ENCODE results near the gene DAPK2. TPM values are rescaled to one million over a fixed set of nuclear protein-coding genes. Genes with fewer than 3 reads are reported as not detected.

The DAPK2 gene
- total RNA-seq, 1 experiment from 2014 or later = 1.4 TPM

DNA sequence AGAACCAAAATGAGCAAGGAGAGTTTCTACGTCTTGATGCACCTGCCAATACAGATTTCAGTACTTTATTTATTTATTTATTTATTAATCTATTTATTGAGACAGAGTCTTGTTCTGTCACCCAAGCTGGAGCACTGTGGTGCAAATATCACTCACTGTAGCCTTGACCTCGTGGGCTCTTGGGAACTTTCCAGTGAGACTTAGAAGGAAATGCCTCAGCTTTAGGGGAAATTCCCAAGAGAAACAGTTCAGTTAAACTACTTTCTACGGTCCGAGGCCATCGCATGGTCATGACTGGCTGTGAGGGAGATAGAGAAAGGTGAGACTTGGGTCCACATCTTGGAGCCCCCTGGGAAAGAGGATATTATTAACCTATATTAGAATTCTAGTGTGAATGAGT, 165.5 kb downstream of the DAPK2 start:
- TF ChIP-seq, protein P1, sequence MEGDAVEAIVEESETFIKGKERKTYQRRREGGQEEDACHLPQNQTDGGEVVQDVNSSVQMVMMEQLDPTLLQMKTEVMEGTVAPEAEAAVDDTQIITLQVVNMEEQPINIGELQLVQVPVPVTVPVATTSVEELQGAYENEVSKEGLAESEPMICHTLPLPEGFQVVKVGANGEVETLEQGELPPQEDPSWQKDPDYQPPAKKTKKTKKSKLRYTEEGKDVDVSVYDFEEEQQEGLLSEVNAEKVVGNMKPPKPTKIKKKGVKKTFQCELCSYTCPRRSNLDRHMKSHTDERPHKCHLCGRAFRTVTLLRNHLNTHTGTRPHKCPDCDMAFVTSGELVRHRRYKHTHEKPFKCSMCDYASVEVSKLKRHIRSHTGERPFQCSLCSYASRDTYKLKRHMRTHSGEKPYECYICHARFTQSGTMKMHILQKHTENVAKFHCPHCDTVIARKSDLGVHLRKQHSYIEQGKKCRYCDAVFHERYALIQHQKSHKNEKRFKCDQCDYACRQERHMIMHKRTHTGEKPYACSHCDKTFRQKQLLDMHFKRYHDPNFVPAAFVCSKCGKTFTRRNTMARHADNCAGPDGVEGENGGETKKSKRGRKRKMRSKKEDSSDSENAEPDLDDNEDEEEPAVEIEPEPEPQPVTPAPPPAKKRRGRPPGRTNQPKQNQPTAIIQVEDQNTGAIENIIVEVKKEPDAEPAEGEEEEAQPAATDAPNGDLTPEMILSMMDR (IDR thresholded peaks at IDR 0.05; ENCODE audit: insufficient read depth in 1 of 2, low read depth in 1 of 2, low read length in 1 of 2, severe bottlenecking in 1 of 2, unreplicated experiment in 1 of 2) = no peak
- Histone ChIP-seq H3K9me3 (no peaks in the 10 kb centered on the region), H3K4me3 (ENCODE audit: low read depth, low read length) (no peak overlapping the region), H3K27me3 (replicated peaks; ENCODE audit: control insufficient read depth, insufficient read depth, low read length) (no peaks in the 10 kb centered on the region; the same call in 1 of the 2 replicates), H3K36me3 (ENCODE audit: control insufficient read depth, insufficient read depth, low read length) (no peaks in the 10 kb centered on the region), H3K4me1 (no peaks in the 10 kb centered on the region)
- intact Hi-C loops (cut with micrococcal nuclease; ENCODE audit: unreplicated experiment) = no loop called here
- DNase-seq = no peak
- H3K27ac Mint-ChIP-seq (ENCODE audit: unreplicated experiment) = no peak overlapping the region
- H3K4me1 Mint-ChIP-seq (ENCODE audit: low read depth, unreplicated experiment) = no peaks in the 10 kb centered on the region
- no TSS peak for BruUV-seq (replicated peaks)
- no peaks in the 10 kb centered on the region for H3K9me3 Mint-ChIP-seq (ENCODE audit: unreplicated experiment)
- H3K36me3 Mint-ChIP-seq (ENCODE audit: insufficient read depth, unreplicated experiment) = no peaks in the 10 kb centered on the region
- no peak overlapping the region for H3K4me3 Mint-ChIP-seq (ENCODE audit: unreplicated experiment)
- H3K27me3 Mint-ChIP-seq (ENCODE audit: insufficient read depth, unreplicated experiment) = no peaks in the 10 kb centered on the region
- ChIA-PET POLR2A (no interaction called here), CTCF (no interaction called here)

DNA sequence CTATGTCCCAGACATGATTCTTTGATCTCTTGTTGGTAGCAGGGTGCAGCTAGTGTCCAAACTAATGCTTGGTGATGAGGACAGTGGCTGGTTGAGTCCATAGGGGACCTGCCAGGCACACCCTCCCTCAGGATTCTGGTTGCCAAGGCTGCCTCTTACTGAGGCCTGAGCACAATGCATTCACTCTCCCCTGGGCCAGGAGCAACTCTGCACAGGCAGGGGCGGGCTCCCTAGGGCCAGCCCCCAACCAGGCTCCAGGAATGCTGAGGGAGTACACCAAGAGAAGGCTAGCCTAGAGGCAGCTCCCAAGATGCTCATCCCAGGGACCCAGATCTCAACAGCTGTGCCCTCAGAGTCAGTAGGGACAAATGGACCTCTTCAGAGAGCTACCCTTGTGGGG, 166.3 kb downstream of the DAPK2 start:
- no peak overlapping the region for H3K4me3 Mint-ChIP-seq (ENCODE audit: unreplicated experiment)
- no peak for DNase-seq
- Histone ChIP-seq H3K9me3 (no peaks in the 10 kb centered on the region), H3K4me1 (no peaks in the 10 kb centered on the region), H3K27me3 (replicated peaks; ENCODE audit: control insufficient read depth, insufficient read depth, low read length) (no peaks in the 10 kb centered on the region; the same call in 1 of the 2 replicates), H3K4me3 (ENCODE audit: low read depth, low read length) (no peak overlapping the region), H3K36me3 (ENCODE audit: control insufficient read depth, insufficient read depth, low read length) (no peaks in the 10 kb centered on the region)
- ChIA-PET POLR2A (no interaction called here), CTCF (no interaction called here)
- H3K9me3 Mint-ChIP-seq (ENCODE audit: unreplicated experiment) = no peaks in the 10 kb centered on the region
- TF ChIP-seq, protein P1 (IDR thresholded peaks at IDR 0.05; ENCODE audit: insufficient read depth in 1 of 2, low read depth in 1 of 2, low read length in 1 of 2, severe bottlenecking in 1 of 2, unreplicated experiment in 1 of 2) = no peak
- BruUV-seq (replicated peaks) = no TSS peak
- intact Hi-C loops (cut with micrococcal nuclease; ENCODE audit: unreplicated experiment) = no loop called here
- no peak overlapping the region for H3K27ac Mint-ChIP-seq (ENCODE audit: unreplicated experiment)
- no peaks in the 10 kb centered on the region for H3K36me3 Mint-ChIP-seq (ENCODE audit: insufficient read depth, unreplicated experiment)
- no peaks in the 10 kb centered on the region for H3K27me3 Mint-ChIP-seq (ENCODE audit: insufficient read depth, unreplicated experiment)
- H3K4me1 Mint-ChIP-seq (ENCODE audit: low read depth, unreplicated experiment) = no peaks in the 10 kb centered on the region

DNA sequence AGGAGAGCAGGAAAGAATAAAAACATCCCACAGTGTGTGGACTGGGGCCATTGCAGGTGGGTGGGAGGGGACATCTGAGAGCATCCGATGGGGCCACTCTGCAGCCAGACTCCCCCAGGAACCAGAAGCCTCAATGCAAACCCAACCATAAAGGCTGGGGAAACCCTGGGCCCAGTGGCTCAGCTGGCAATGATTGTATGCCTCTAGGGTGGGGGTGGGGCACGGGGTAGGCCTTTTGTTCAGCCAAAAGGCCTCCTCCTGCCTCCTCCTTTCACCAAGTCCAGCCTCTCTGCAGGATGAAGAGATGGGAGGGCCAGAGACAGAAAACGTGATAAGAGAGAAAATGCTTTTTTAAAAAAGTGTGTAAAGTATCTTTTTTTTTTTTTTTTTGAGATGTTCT, 167.1 kb downstream of the DAPK2 start:
- no peaks in the 10 kb centered on the region for H3K36me3 ChIP-seq (ENCODE audit: control insufficient read depth, insufficient read depth, low read length)
- Mint-ChIP-seq H3K4me3 (ENCODE audit: unreplicated experiment) (no peak overlapping the region), H3K36me3 (ENCODE audit: insufficient read depth, unreplicated experiment) (no peaks in the 10 kb centered on the region)

More for the DNA sequence above, 167.1 kb downstream of the DAPK2 start:
- TF ChIP-seq, protein P1 (IDR thresholded peaks at IDR 0.05; ENCODE audit: insufficient read depth in 1 of 2, low read depth in 1 of 2, low read length in 1 of 2, severe bottlenecking in 1 of 2, unreplicated experiment in 1 of 2) = no peak
- CTCF ChIA-PET = no interaction called here
- H3K4me1 Mint-ChIP-seq (ENCODE audit: low read depth, unreplicated experiment) = no peaks in the 10 kb centered on the region
- no TSS peak for BruUV-seq (replicated peaks)
- no peak for DNase-seq
- Histone ChIP-seq H3K9me3 (no peaks in the 10 kb centered on the region), H3K4me3 (ENCODE audit: low read depth, low read length) (no peak overlapping the region), H3K27me3 (replicated peaks; ENCODE audit: control insufficient read depth, insufficient read depth, low read length) (no peaks in the 10 kb centered on the region; the same call in 1 of the 2 replicates), H3K4me1 (no peaks in the 10 kb centered on the region)
- POLR2A ChIA-PET = no interaction called here
- intact Hi-C loops (cut with micrococcal nuclease; ENCODE audit: unreplicated experiment) = no loop called here
- H3K27me3 Mint-ChIP-seq (ENCODE audit: insufficient read depth, unreplicated experiment) = no peaks in the 10 kb centered on the region
- no peaks in the 10 kb centered on the region for H3K9me3 Mint-ChIP-seq (ENCODE audit: unreplicated experiment)
- no peak overlapping the region for H3K27ac Mint-ChIP-seq (ENCODE audit: unreplicated experiment)
